ENCODE measurements around the gene ARTN.
A peak's percentile ranks its signal among the peaks of the same experiment; 100 is the strongest.

Gene ARTN

GRCh38 chr1:43970502-43970901 lies 36.9 kb downstream of the ARTN start:
- TF ChIP-seq ZBTB7A (IDR thresholded peaks at IDR 0.05; ENCODE audit: low read depth) (no peak), TEAD4 (IDR thresholded peaks at IDR 0.05) (no peak), EGR1 (IDR thresholded peaks at IDR 0.05) (no peak), TAF1 (IDR thresholded peaks at IDR 0.05; ENCODE audit: low read depth) (no peak), USF1 (IDR thresholded peaks at IDR 0.05) (no peak), CEBPB (IDR thresholded peaks at IDR 0.05) (no peak), TCF12 (IDR thresholded peaks at IDR 0.05; ENCODE audit: low read depth) (no peak), CREB1 (IDR thresholded peaks at IDR 0.05; ENCODE audit: low read depth) (no peak), NFIC (IDR thresholded peaks at IDR 0.05) (no peak), FOXM1 (IDR thresholded peaks at IDR 0.05; ENCODE audit: borderline replicate concordance, low read depth) (no peak), RAD21 (IDR thresholded peaks at IDR 0.05; ENCODE audit: low read depth) (no peak), YY1 (IDR thresholded peaks at IDR 0.05; ENCODE audit: low read depth) (no peak), MAX (IDR thresholded peaks at IDR 0.05) (no peak)
- TF ChIP-seq, protein P1, sequence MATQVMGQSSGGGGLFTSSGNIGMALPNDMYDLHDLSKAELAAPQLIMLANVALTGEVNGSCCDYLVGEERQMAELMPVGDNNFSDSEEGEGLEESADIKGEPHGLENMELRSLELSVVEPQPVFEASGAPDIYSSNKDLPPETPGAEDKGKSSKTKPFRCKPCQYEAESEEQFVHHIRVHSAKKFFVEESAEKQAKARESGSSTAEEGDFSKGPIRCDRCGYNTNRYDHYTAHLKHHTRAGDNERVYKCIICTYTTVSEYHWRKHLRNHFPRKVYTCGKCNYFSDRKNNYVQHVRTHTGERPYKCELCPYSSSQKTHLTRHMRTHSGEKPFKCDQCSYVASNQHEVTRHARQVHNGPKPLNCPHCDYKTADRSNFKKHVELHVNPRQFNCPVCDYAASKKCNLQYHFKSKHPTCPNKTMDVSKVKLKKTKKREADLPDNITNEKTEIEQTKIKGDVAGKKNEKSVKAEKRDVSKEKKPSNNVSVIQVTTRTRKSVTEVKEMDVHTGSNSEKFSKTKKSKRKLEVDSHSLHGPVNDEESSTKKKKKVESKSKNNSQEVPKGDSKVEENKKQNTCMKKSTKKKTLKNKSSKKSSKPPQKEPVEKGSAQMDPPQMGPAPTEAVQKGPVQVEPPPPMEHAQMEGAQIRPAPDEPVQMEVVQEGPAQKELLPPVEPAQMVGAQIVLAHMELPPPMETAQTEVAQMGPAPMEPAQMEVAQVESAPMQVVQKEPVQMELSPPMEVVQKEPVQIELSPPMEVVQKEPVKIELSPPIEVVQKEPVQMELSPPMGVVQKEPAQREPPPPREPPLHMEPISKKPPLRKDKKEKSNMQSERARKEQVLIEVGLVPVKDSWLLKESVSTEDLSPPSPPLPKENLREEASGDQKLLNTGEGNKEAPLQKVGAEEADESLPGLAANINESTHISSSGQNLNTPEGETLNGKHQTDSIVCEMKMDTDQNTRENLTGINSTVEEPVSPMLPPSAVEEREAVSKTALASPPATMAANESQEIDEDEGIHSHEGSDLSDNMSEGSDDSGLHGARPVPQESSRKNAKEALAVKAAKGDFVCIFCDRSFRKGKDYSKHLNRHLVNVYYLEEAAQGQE (IDR thresholded peaks at IDR 0.05; ENCODE audit: low read depth), result no peak

DNA sequence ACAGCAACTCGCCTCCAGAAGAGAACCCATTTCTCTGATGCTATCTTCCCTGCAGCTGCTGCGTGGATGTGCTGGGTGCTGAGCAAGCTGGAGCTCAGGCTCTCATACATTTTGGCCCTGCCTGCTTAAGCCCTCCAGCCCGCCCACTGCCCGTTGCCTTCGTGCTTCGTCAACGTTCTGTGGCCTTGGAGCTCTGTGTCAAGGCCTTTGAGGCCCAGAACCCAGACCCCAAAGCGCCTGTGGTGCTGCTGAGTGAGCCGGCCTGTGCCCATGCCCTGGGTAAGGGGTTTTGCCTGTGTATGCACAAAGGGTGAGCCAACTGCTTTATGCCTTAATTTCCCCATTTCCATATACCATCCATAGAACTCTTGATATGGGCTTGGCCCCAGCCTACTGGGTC lies 37.3 kb downstream of the ARTN start:
- no peak for TF ChIP-seq MAX (IDR thresholded peaks at IDR 0.05)
- no peak for TF ChIP-seq FOXM1 (IDR thresholded peaks at IDR 0.05; ENCODE audit: borderline replicate concordance, low read depth)
- no peak for TF ChIP-seq CREB1 (IDR thresholded peaks at IDR 0.05; ENCODE audit: low read depth)
- TF ChIP-seq TAF1 (IDR thresholded peaks at IDR 0.05; ENCODE audit: low read depth), result no peak
- no peak for TF ChIP-seq YY1 (IDR thresholded peaks at IDR 0.05; ENCODE audit: low read depth)
- no peak for TF ChIP-seq TCF12 (IDR thresholded peaks at IDR 0.05; ENCODE audit: low read depth)
- TF ChIP-seq USF1 (IDR thresholded peaks at IDR 0.05), result no peak
- TF ChIP-seq TEAD4 (IDR thresholded peaks at IDR 0.05), result no peak
- TF ChIP-seq CEBPB (IDR thresholded peaks at IDR 0.05), result no peak
- no peak for TF ChIP-seq ZBTB7A (IDR thresholded peaks at IDR 0.05; ENCODE audit: low read depth)
- TF ChIP-seq NFIC (IDR thresholded peaks at IDR 0.05), result no peak
- TF ChIP-seq EP300 (IDR thresholded peaks at IDR 0.05; ENCODE audit: borderline replicate concordance), result no peak
- no peak for TF ChIP-seq RAD21 (IDR thresholded peaks at IDR 0.05; ENCODE audit: low read depth)

DNA sequence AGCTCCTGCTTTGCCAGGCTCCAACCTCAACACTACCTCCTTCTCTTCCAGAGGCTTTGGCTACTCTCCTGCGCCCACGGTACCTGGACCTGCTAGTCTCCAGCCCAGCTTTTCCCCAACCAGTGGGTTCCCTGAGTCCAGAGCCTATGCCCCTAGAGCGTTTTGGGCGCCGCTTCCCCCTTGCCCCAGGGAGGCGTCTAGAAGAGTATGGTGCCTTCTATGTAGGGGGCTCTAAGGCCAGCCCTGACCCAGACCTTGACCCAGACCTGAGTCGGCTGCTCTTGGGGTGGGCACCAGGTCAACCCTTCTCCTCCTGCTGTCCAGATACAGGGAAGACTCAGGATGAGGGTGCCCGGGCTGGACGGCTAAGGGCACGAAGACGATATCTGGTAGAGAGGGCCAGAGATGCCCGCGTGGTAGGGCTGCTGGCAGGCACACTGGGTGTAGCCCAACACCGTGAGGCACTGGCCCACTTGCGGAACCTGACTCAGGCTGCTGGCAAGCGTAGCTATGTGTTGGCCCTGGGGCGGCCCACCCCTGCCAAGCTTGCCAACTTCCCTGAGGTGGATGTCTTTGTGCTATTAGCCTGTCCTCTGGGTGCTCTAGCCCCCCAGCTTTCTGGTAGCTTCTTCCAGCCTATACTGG lies 37.9 kb downstream of the ARTN start:
- TF ChIP-seq YY1 (IDR thresholded peaks at IDR 0.05; ENCODE audit: low read depth) (no peak), EGR1 (IDR thresholded peaks at IDR 0.05) (no peak), ZBTB7A (IDR thresholded peaks at IDR 0.05; ENCODE audit: low read depth) (no peak), TCF12 (IDR thresholded peaks at IDR 0.05; ENCODE audit: low read depth) (no peak), EP300 (IDR thresholded peaks at IDR 0.05; ENCODE audit: borderline replicate concordance) (no peak), CEBPB (IDR thresholded peaks at IDR 0.05) (no peak), USF1 (IDR thresholded peaks at IDR 0.05) (no peak)

- no peak for TF ChIP-seq USF1 (IDR thresholded peaks at IDR 0.05)
- no peak for TF ChIP-seq TEAD4 (IDR thresholded peaks at IDR 0.05)
Observed at GRCh38 chr1:43973981-43974442, 40.4 kb downstream of the ARTN start.

DNA sequence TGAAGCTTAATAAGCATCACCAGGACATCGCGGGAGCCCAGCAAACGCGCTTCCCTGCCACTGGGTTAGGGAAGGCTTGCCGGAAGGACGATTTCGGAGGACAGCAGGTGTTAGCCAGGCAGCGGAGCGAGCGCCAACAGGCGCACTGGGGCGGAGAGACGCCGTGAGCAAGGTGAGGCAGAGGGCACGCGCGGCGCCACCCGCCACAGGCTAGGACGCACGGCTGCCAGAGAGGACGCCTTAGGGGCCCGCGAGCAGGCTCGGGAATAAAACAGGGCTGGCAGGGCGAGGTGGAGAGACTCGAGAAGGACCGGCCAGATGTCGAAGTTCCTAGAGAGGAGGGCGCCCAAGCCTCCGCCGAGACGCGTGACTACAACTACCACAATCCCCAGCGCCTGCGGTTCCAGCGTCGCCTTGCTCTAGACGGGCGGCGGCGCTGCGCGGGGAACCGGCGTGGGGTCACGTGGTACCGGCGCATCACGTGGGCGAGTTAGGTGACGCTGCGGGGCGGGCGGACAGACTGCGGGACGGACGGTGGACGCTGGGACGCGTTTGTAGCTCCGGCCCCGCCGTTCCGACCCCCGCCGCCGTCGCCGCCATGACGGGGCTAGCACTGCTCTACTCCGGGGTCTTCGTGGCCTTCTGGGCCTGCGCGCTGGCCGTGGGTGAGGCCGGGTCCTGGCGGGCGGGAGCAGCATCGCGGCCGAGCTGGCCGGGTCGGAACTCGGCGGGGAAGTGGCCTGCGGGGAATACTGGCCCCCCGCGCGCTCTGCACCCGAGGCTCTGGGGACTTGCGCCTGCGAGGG lies 41.0 kb downstream of the ARTN start, which contains the start of gene ATP6V0B:
Gene ATP6V0B (plus strand): TSS at position 518 of the 806 bp plus-strand sequence. CDS start 81 bp downstream, at position 599.
- TF ChIP-seq USF1 (IDR thresholded peaks at IDR 0.05) (peak; percentile 100), MAX (IDR thresholded peaks at IDR 0.05) (peak; percentile 63; the same call in 1 of the 2 replicates), CEBPB (IDR thresholded peaks at IDR 0.05) (no peak), TEAD4 (IDR thresholded peaks at IDR 0.05) (0 out of 2 replicates have a peak, but pooled peaks have one; percentile 3), FOXM1 (IDR thresholded peaks at IDR 0.05; ENCODE audit: borderline replicate concordance, low read depth) (no peak), ZBTB7A (IDR thresholded peaks at IDR 0.05; ENCODE audit: low read depth) (peak; percentile 50; the same call in 1 of the 2 replicates), CREB1 (IDR thresholded peaks at IDR 0.05; ENCODE audit: low read depth) (peak; percentile 60; the same call in 1 of the 2 replicates), RAD21 (IDR thresholded peaks at IDR 0.05; ENCODE audit: low read depth) (no peak), TCF12 (IDR thresholded peaks at IDR 0.05; ENCODE audit: low read depth) (peak; percentile 56; the same call in 1 of the 2 replicates), EP300 (IDR thresholded peaks at IDR 0.05; ENCODE audit: borderline replicate concordance) (no peak), NFIC (IDR thresholded peaks at IDR 0.05) (no peak), TAF1 (IDR thresholded peaks at IDR 0.05; ENCODE audit: low read depth) (peak; percentile 63), YY1 (IDR thresholded peaks at IDR 0.05; ENCODE audit: low read depth) (peak; percentile 69; the same call in 1 of the 2 replicates), EGR1 (IDR thresholded peaks at IDR 0.05) (0 out of 2 replicates have a peak, but pooled peaks have one; percentile 4)
- TF ChIP-seq, protein P1 (IDR thresholded peaks at IDR 0.05; ENCODE audit: low read depth), result no peak
